Measurements from ENCODE around the gene LIPF.

The LIPF gene

GRCh38 chr10:88664142-88664541 lies at the start of gene LIPF:
LIPF (plus strand) TSS chr10:88664442; CDS start chr10:88667298, 2,856 bp downstream.
- no peak for DNase-seq (ENCODE audit: low read depth)
- no peak for TF ChIP-seq CTCF (IDR thresholded peaks at IDR 0.05; ENCODE audit: low read length, missing control alignments)
- H3K4me3 ChIP-seq (replicated peaks; ENCODE audit: low read depth, low read length), result no peak within 1 kb of the TSS

- TF ChIP-seq CTCF (IDR thresholded peaks at IDR 0.05; ENCODE audit: low read length, missing control alignments), result no peak
- no peak overlapping the region for H3K4me3 ChIP-seq (replicated peaks; ENCODE audit: low read depth, low read length)
- no peak for DNase-seq (ENCODE audit: low read depth)
Observed at GRCh38 chr10:88616250-88616977, 47.8 kb upstream of the LIPF start.

GRCh38 chr10:88617772-88618300 lies 46.4 kb upstream of the LIPF start:
- TF ChIP-seq CTCF (IDR thresholded peaks at IDR 0.05; ENCODE audit: low read length, missing control alignments), result no peak

GRCh38 chr10:88618496-88618895 lies 45.7 kb upstream of the LIPF start:
- no peak for DNase-seq (ENCODE audit: low read depth)

More at GRCh38 chr10:88617772-88618300, 46.4 kb upstream of the LIPF start:
- no peak overlapping the region for H3K4me3 ChIP-seq (replicated peaks; ENCODE audit: low read depth, low read length)
- no peak for DNase-seq (ENCODE audit: low read depth)

GRCh38 chr10:88620441-88620840 lies 43.8 kb upstream of the LIPF start:
- no peak overlapping the region for H3K4me3 ChIP-seq (replicated peaks; ENCODE audit: low read depth, low read length)
- no peak for DNase-seq (ENCODE audit: low read depth)
- TF ChIP-seq CTCF (IDR thresholded peaks at IDR 0.05; ENCODE audit: low read length, missing control alignments), result no peak

More at GRCh38 chr10:88618496-88618895, 45.7 kb upstream of the LIPF start:
- no peak overlapping the region for H3K4me3 ChIP-seq (replicated peaks; ENCODE audit: low read depth, low read length)
- TF ChIP-seq CTCF (IDR thresholded peaks at IDR 0.05; ENCODE audit: low read length, missing control alignments), result no peak

GRCh38 chr10:88623835-88624234 lies 40.4 kb upstream of the LIPF start:
- no peak for DNase-seq (ENCODE audit: low read depth)
- TF ChIP-seq CTCF (IDR thresholded peaks at IDR 0.05; ENCODE audit: low read length, missing control alignments), result no peak
- H3K4me3 ChIP-seq (replicated peaks; ENCODE audit: low read depth, low read length), result no peak overlapping the region

GRCh38 chr10:88624840-88625239 lies 39.4 kb upstream of the LIPF start:
- no peak for DNase-seq (ENCODE audit: low read depth)
- TF ChIP-seq CTCF (IDR thresholded peaks at IDR 0.05; ENCODE audit: low read length, missing control alignments), result no peak
- H3K4me3 ChIP-seq (replicated peaks; ENCODE audit: low read depth, low read length), result no peak overlapping the region

Measured in fibroblast of pulmonary artery (primary cell).